Astrocyte of the spinal cord (primary cell): ENCODE results near the gene ATAD3B.

Experiments used
- DNase-seq: peaks from one replicate; pipeline ENCODE4 v3.0.0; 2011; ENCODE audit warnings: low read depth, low spot score
- H3K4me3 ChIP-seq: 2 replicates; pipeline ENCODE4 v1.5.1; 2011; ENCODE audit warnings: low read depth, mild to moderate bottlenecking, low read length, moderate library complexity
- in situ Hi-C: cut with HindIII; loops from 2 replicates; pipeline ENCODE4 v1.10.0; 2017; ENCODE audit warnings: low sequenced_read_pairs
- TF ChIP-seq, protein P1 (sequence below): IDR thresholded peaks from 2 replicates; pipeline ENCODE4 v1.5.1; 2012; ENCODE audit warnings: low read depth, mild to moderate bottlenecking, low read length, inconsistent platforms

The ATAD3B gene

DNA sequence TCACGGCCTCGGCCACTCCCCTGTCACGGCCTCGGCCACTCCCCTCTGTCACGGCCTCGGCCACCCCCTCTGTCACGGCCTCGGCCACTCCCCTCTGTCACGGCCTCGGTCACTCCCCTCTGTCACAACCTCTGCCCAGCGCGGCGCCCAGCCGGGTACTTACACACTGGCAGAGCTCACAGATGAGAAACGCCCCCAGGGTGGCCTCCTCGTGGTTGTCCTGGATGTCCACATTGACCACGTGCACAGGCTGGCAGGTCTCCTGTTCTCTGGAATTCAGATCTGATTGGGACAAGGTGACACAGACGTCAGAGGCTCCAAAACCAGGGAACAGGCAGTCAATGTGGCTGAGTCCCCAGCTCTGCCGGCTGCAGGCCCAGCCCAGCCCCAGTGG is 72.1 kb downstream of the ATAD3B start:
- no peak for DNase-seq
- in situ Hi-C loops: no loop called here
- H3K4me3 ChIP-seq: no peak overlapping the region
- TF ChIP-seq, protein P1, sequence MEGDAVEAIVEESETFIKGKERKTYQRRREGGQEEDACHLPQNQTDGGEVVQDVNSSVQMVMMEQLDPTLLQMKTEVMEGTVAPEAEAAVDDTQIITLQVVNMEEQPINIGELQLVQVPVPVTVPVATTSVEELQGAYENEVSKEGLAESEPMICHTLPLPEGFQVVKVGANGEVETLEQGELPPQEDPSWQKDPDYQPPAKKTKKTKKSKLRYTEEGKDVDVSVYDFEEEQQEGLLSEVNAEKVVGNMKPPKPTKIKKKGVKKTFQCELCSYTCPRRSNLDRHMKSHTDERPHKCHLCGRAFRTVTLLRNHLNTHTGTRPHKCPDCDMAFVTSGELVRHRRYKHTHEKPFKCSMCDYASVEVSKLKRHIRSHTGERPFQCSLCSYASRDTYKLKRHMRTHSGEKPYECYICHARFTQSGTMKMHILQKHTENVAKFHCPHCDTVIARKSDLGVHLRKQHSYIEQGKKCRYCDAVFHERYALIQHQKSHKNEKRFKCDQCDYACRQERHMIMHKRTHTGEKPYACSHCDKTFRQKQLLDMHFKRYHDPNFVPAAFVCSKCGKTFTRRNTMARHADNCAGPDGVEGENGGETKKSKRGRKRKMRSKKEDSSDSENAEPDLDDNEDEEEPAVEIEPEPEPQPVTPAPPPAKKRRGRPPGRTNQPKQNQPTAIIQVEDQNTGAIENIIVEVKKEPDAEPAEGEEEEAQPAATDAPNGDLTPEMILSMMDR: no peak

DNA sequence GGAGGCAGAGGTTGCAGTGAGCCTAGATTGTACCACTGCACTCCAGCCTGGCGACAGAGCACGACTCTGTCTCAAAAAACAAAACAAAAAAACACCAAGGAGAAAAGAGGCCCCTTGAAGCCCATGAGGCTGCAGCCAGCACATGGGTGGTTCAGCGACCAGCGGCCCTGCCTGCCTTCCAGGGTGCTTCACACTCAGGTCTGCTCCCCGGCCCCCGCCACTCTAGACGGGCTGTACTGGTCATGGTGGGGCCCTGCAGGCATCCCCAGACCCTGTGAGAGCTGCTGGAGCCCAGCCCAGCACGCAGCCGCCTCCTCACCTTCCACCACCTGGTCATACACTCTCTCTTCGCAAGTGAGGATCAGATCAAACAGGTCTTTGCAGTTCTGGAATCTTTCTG is 73.0 kb downstream of the ATAD3B start:
- DNase-seq: no peak
- in situ Hi-C loops: no loop called here
- TF ChIP-seq, protein P1: no peak
- no peak overlapping the region for H3K4me3 ChIP-seq
